ACHN (cell line): ENCODE measurements around the gene TFDP1.
"Not testable (repeated sequence)": the region's sequence is repeated elsewhere in the genome, so short reads cannot be mapped to it uniquely, and the experiment has no call there.

Source experiments
- DNase-seq: peaks from one replicate; pipeline ENCODE4 v3.0.0-alpha.2; 2015
- in situ Hi-C: cut with HindIII; loops from 2 replicates; pipeline ENCODE4 v1.10.0; 2017; ENCODE audit warnings: low sequenced_read_pairs, low pct_ligation_motif_present, low pct_unique_long_range_greater_than_20kb

Gene TFDP1

GRCh38 chr13:113607889-113608635, 23.5 kb downstream of the TFDP1 start:
- no peak for DNase-seq
- in situ Hi-C loops, result no loop called here

GRCh38 chr13:113608967-113609533, 24.5 kb downstream of the TFDP1 start:
- in situ Hi-C loops, result no loop called here
- DNase-seq, result no peak

DNA sequence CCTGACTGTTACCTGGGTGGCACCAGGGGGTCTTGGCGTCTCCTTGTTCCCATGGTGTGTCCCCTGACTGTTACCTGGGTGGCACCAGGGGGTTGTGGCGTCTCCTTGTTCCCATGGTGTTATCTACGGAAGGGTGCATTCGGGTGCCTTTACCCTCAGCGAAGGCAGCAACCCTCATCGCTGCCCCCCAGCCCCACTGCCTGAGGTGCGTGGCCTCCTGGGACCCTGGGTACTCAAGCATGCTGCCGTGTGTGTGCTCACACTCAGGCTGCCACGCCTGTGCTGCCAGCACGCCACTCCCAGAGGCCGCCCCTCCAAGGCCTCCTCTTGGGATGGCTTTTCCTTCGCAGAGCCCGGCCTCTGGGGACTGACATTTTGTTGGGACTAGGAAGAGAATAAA, 25.1 kb downstream of the TFDP1 start:
- in situ Hi-C loops, result no loop called here
- DNase-seq, result no peak

DNA sequence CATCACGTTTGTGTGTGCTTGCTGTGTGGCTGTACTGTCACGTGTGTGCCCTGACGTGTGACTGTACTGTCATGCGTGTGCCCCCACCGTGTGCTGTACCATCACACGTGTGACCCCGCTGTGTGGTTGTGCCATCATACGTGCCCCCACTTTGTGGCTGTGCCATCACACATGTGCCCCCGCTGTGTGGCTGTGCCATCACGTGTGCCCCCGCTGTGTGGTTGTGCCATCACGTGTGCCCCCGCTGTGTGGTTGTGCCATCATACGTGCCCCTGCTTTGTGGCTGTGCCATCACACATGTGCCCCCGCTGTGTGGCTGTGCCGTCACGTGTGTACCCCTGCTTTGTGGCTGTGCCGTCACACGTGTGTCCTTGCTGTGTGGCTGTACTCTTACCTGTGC, 25.7 kb downstream of the TFDP1 start:
- in situ Hi-C loops, result no loop called here
- no peak for DNase-seq

GRCh38 chr13:113611996-113612395, 27.4 kb downstream of the TFDP1 start:
- DNase-seq, result no peak
- in situ Hi-C loops, result no loop called here

GRCh38 chr13:113612607-113613006, 28.1 kb downstream of the TFDP1 start:
- no peak for DNase-seq
- in situ Hi-C loops, result no loop called here

GRCh38 chr13:113613789-113614379, 29.3 kb downstream of the TFDP1 start:
- in situ Hi-C loops, result no loop called here
- no peak for DNase-seq

DNA sequence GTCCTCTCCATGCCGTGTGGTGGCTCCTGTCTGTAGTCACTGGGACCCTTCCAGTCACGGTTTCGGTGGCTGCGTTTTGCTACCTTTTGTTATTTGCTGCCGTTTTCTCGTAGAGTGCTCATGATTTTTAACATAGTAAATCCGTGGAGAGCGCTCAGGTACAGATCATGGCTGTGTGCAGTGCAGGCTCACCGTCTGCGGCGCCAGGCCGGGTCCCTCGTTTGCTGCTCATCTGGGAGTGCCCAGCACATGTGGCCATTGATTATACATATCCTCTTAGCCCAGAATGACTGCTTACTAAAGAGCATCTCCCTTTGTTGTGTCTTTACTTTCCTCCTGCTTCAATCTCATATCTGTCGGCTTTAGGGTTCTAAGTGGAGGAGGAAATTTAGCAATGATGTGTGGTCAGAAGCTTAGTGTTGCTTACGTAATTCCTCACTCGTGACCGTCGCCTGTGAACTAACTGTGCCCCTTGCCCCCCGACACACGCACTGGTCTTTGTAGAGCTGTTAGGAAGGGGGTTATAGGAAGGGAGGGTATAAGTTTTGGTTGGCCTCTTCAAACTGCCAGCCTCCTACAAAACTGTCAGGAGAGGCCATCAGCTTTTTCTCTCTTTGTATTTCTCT, 31.8 kb downstream of the TFDP1 start:
- in situ Hi-C loops, result no loop called here
- no peak for DNase-seq

GRCh38 chr13:113616991-113617749, 32.6 kb downstream of the TFDP1 start:
- DNase-seq, result no peak
- in situ Hi-C loops, result no loop called here

DNA sequence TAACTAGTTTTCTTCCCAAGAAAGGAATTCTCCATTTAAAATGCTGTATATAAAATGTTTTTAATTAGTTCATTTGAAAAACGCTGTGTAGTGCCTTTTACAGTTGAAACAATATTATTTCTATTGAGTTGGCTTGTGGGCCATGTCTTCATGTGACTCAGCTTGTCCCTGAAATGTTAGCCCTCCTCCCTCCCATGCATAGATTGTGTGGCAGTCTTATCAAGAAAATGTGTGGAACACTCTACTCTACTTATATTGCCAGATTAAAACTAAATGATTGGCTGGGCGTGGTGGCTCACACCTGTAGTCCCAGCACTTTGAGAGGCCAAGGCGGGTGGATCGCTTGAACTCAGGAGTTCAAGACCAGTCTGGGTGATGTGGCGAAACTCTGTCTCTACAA, 33.4 kb downstream of the TFDP1 start:
- in situ Hi-C loops, result no loop called here
- no peak for DNase-seq

GRCh38 chr13:113618455-113618854, 33.9 kb downstream of the TFDP1 start:
- in situ Hi-C loops, result no loop called here
- no peak for DNase-seq

DNA sequence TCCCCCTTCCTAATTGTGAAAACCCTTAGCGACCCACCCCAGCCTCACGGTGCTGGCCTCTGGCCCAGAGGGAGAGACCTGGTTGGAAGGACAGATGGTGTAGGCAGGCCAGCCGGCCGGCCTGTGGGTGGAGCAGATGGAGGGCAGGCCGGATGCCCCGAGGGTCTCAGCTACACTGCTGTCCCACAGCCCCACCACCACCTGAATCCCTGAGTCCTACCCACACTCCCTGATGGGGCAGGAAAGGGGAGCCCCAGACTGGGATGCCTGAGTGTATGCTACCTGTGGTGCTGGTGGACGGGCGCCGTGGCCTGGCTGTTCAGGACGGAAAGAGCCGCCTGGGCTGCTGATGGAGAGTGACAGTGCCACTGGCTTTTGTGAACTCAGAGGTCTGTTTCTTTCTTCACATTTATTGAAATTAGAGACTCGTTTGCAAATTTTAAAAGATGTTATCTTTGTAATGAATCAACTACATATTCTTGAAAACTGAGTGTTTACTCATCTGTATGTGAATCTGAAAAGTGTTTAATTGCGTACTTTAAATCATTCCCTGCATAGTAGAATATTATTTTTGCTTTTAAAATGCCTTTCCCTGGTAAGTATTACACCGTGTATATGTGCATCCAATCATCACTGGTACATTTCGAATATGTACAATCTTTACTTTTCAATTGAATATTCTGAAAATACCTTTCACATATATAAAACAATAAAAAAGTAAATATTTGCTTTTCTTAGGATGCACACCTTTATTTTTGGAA, 35.7 kb downstream of the TFDP1 start:
- in situ Hi-C loops, result no loop called here
- no peak for DNase-seq

- DNase-seq, result no peak
- in situ Hi-C loops, result no loop called here
Observed at GRCh38 chr13:113621046-113621445, 36.5 kb downstream of the TFDP1 start.

GRCh38 chr13:113621498-113621897, 36.9 kb downstream of the TFDP1 start:
- in situ Hi-C loops, result not testable (repeated sequence)
- peak; percentile 4 for DNase-seq

GRCh38 chr13:113621986-113622550, 37.5 kb downstream of the TFDP1 start:
- DNase-seq, in situ Hi-C loops: not testable (repeated sequence)

GRCh38 chr13:113622791-113623490, 38.4 kb downstream of the TFDP1 start:
- no peak for DNase-seq
- in situ Hi-C loops, result no loop called here

DNA sequence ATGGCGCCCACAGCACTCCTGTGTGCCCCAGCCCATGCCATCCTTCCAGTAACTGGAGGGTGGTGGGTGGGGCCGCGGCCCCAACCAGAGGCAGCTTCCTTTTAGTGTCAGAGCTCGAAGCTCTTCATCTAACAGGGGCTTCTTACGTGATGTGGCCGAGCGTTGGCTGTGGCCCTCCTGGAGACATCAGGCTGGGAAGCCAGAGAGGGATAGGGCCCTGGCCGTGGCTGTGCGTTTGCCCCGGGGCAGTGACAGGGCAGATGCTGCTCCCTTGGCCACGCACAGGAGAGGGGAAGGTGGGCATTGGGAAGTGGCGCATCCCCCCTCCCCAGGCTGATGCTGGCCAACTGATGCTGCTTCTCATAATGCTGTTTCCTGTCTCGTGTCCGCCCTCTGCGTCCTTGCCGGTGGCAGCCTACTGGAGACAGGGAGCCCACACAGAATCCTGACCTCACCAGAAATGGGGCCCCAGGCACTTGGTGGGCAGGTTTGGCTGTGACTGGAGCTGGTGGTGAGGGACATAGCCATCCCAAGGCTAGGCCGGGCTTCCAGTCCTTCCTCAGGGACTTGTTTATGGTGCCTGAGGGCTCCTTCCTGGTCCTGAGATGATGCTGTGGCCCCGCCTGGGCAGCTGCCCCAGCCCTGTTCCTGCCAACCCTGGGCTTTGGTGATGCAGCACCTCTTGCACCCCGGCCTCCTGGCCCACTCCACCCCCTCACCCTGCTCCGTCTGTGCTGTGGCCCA, 39.1 kb downstream of the TFDP1 start:
- DNase-seq, result no peak
- in situ Hi-C loops, result no loop called here
